ENCODE data around the gene CLASP1. TPM values are rescaled to one million over a fixed set of nuclear protein-coding genes. Genes with fewer than 3 reads are reported as not detected.

CLASP1 gene
- total and polyA plus RNA-seq, 8 donors, result 5.7 to 188 (median 20.8) TPM

DNA sequence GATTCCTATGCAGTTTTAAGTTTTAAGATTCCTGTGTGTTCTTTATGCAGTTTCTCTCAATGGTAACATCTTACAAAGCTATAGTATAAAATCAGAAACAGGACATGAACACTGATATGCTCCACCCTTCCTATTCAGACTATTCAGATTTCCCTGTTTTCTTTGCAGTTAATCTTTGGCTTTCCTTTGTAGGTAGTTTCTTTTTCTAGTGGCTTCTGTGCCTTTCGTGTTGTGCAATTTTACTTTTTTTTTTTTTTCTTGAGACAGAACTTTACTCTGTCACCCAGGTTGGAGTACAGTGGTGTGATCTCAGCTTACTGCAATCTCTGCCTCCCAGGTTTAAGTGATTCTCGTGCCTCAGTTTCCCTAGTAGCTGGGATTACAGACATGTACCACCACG is 213.5 kb downstream of the CLASP1 start:
- TF ChIP-seq, protein P1, sequence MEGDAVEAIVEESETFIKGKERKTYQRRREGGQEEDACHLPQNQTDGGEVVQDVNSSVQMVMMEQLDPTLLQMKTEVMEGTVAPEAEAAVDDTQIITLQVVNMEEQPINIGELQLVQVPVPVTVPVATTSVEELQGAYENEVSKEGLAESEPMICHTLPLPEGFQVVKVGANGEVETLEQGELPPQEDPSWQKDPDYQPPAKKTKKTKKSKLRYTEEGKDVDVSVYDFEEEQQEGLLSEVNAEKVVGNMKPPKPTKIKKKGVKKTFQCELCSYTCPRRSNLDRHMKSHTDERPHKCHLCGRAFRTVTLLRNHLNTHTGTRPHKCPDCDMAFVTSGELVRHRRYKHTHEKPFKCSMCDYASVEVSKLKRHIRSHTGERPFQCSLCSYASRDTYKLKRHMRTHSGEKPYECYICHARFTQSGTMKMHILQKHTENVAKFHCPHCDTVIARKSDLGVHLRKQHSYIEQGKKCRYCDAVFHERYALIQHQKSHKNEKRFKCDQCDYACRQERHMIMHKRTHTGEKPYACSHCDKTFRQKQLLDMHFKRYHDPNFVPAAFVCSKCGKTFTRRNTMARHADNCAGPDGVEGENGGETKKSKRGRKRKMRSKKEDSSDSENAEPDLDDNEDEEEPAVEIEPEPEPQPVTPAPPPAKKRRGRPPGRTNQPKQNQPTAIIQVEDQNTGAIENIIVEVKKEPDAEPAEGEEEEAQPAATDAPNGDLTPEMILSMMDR (IDR thresholded peaks at IDR 0.05), result no peak
- TF ChIP-seq POLR2A (IDR thresholded peaks at IDR 0.05) (no peak), POLR2AphosphoS5 (IDR thresholded peaks at IDR 0.05) (no peak), EP300 (IDR thresholded peaks at IDR 0.05) (no peak)
- 84 to 97% (median 92%) methylated on average over 3 of the region's 3 CpGs for WGBS, 5 donors
- intact Hi-C loops (cut with DNase I; ENCODE audit: low total_unique reads), result no loop called here
- Histone ChIP-seq H3K4me3 (no peak overlapping the region), H3K36me3 (peaks cover 3 to 22% (median 16%) of the 10 kb centered on the region in 4 donors), H3K4me1 (no peaks in the 10 kb centered on the region), H3K27ac (no peak overlapping the region), H3K9me3 (no peaks in the 10 kb centered on the region), H3K27me3 (no peaks in the 10 kb centered on the region)
- no peak for DNase-seq

DNA sequence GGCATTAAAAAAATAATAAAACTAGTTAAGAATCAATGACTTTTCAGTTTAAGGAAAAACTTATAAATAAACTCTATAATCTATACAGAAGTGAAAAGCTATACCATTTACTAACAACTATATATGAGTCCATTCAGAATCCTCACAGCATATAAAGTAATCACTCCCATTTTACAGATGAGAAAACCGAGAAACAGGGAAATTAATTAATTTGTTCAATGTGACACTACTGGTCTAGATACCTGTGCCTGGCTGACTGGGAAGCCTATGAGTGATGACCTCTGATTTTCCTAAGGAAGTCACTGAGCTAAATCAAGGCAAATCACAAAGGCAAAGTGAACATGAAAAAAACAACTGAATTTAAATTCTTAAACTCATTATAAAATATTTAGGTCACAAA is 218.0 kb downstream of the CLASP1 start:
- WGBS, 5 donors, result 85 to 100% (median 95%) methylated on average over 1 of the region's 1 CpG
- no peaks in the 10 kb centered on the region for H3K9me3 ChIP-seq

DNA sequence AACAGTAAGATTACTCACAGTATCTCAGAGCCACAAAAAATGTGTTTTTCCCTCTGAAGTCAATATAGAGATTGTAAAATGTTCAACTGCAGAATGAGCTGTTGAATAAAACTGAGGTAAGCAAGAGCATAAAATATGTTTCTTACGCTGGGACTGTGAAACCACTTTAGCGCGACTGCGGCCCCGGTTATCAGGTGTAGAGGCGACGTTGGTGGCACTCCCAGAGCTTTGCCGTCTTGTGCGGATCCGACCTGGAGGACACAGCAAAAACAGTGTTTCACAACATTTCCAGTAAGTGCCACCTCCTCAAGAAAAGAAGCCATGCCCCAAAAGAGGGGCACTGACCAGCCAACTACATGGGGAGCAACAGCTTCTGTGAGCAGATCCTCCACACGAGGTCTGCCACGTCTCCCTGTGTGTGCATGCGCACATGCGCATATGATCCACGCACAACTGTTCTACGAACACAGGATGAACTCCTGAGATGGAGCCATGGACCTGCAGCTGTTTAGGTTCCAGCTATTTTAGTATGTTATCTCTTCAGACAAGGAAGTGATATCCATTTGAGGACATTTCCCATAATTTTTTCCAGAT is 219.2 kb downstream of the CLASP1 start:
- intact Hi-C loops (cut with DNase I; ENCODE audit: low total_unique reads), result no loop called here

More for the DNA sequence above, 218.0 kb downstream of the CLASP1 start:
- intact Hi-C loops (cut with DNase I; ENCODE audit: low total_unique reads), result no loop called here
- Histone ChIP-seq H3K27ac (no peak overlapping the region), H3K4me3 (no peak overlapping the region), H3K27me3 (no peaks in the 10 kb centered on the region), H3K36me3 (peaks cover 5 to 51% (median 45%) of the 10 kb centered on the region in 4 donors), H3K4me1 (peaks cover 0 to 9% (median 0%) of the 10 kb centered on the region in 4 donors)
- DNase-seq, result no peak
- TF ChIP-seq POLR2AphosphoS5 (IDR thresholded peaks at IDR 0.05) (no peak), EP300 (IDR thresholded peaks at IDR 0.05) (no peak), POLR2A (IDR thresholded peaks at IDR 0.05) (no peak)
- TF ChIP-seq, protein P1 (IDR thresholded peaks at IDR 0.05), result no peak

DNA sequence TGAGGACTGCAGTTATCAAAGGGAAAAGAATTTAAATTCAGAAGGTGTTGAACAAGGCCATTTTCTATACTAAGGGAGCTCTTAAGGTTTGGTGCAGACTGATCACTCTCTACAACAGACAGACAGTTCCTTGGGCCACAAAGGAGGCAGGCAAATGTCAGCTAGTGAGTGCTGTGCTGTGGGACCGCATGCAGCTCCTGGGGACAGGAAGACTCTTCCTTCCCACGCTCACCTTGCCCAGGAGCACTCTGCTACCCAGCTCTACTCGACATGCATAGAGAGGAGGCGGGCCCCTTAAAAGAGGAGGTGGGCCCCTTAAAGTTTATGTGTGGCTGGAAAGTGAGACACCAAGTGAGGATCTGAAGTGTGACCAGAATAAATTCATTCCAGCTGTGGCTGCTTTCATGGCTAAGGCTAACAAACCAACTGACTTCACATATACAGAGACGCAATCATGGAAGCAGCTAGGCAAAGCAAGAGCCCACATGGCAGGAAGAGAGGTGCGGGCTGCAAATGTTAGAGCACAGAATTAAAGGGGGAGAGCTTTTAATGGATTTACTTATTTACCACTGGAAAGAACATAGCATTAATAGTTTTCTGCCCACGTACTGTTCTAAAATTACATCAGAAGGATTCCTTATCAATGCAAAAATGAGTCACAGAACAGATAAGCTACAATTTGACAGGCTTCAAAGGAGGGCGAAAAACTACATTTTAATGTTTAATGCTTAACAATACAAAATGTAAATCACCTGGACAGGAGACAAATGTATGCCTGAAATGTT is 220.0 kb downstream of the CLASP1 start:
- Histone ChIP-seq H3K9me3 (no peaks in the 10 kb centered on the region), H3K27me3 (no peaks in the 10 kb centered on the region), H3K4me3 (no peak overlapping the region), H3K27ac (no peak overlapping the region), H3K4me1 (peaks cover 0 to 9% (median 0%) of the 10 kb centered on the region in 4 donors), H3K36me3 (peaks cover 11 to 64% (median 62%) of the 10 kb centered on the region in 4 donors)
- intact Hi-C loops (cut with DNase I; ENCODE audit: low total_unique reads), result no loop called here
- TF ChIP-seq POLR2A (IDR thresholded peaks at IDR 0.05) (no peak), POLR2AphosphoS5 (IDR thresholded peaks at IDR 0.05) (no peak), EP300 (IDR thresholded peaks at IDR 0.05) (no peak)
- TF ChIP-seq, protein P1 (IDR thresholded peaks at IDR 0.05), result no peak
- WGBS, 5 donors, result 76 to 81% (median 78%) methylated on average over 8 of the region's 8 CpGs
- DNase-seq, result peak in 1 of 2 donors; percentile 25

More for the DNA sequence above, 219.2 kb downstream of the CLASP1 start:
- H3K4me3 ChIP-seq, result no peak overlapping the region
- no peaks in the 10 kb centered on the region for H3K9me3 ChIP-seq
- H3K27ac ChIP-seq, result no peak overlapping the region
- peak in 1 of 2 donors; percentile 15 for DNase-seq
- H3K27me3 ChIP-seq, result no peaks in the 10 kb centered on the region
- 73 to 87% (median 80%) methylated on average over 16 of the region's 16 CpGs for WGBS, 5 donors
- TF ChIP-seq POLR2AphosphoS5 (IDR thresholded peaks at IDR 0.05), result no peak
- no peak for TF ChIP-seq EP300 (IDR thresholded peaks at IDR 0.05)
- TF ChIP-seq, protein P1 (IDR thresholded peaks at IDR 0.05), result no peak
- no peak for TF ChIP-seq POLR2A (IDR thresholded peaks at IDR 0.05)
- H3K4me1 ChIP-seq, result peaks cover 0 to 9% (median 0%) of the 10 kb centered on the region in 4 donors
- H3K36me3 ChIP-seq, result peaks cover 6 to 57% (median 55%) of the 10 kb centered on the region in 4 donors

Data from stomach (tissue), 9 donors.